Urothelium cell line (cell line): ENCODE results near the gene NPTX1.

Experiments
- DNase-seq: peaks from one replicate; pipeline ENCODE4 v3.0.0; 2011; ENCODE audit warnings: low spot score, mixed read lengths
- FAIRE-seq: peaks from 2 replicates; lab custom pipeline; 2011; peaks lifted over from hg19 to GRCh38; lab: Jason Lieb, UNC

The NPTX1 gene

GRCh38 chr17:80479246-80479566 is 2.8 kb upstream of the NPTX1 start:
- no peak for FAIRE-seq
- DNase-seq = no peak

- DNase-seq = no peak
- FAIRE-seq = no peak
These were observed 2.3 kb upstream of the NPTX1 start for GRCh38 chr17:80478487-80479245.

GRCh38 chr17:80477647-80478478 is 1.5 kb upstream of the NPTX1 start:
- DNase-seq = no peak
- no peak for FAIRE-seq

GRCh38 chr17:80476877-80477646 is 655 bp upstream of the NPTX1 start:
- FAIRE-seq (no peak), DNase-seq (no peak)

GRCh38 chr17:80474961-80475909 is 1.2 kb downstream of the NPTX1 start:
- DNase-seq (no peak), FAIRE-seq (peak; percentile 9)

GRCh38 chr17:80474231-80474960 is 2.0 kb downstream of the NPTX1 start:
- FAIRE-seq (peak; percentile 77), DNase-seq (peak; percentile 91)

- DNase-seq (no peak), FAIRE-seq (peak; percentile 86)
These were observed 2.7 kb downstream of the NPTX1 start for GRCh38 chr17:80473701-80474100.

GRCh38 chr17:80472996-80473395 is 3.4 kb downstream of the NPTX1 start:
- DNase-seq = no peak
- no peak for FAIRE-seq

- FAIRE-seq (no peak), DNase-seq (no peak)
These were observed 4.5 kb downstream of the NPTX1 start for GRCh38 chr17:80471922-80472321.

- no peak for FAIRE-seq
- DNase-seq = no peak
These were observed 5.8 kb downstream of the NPTX1 start for GRCh38 chr17:80470603-80471002.

GRCh38 chr17:80469667-80470066 is 6.7 kb downstream of the NPTX1 start:
- no peak for DNase-seq
- no peak for FAIRE-seq

GRCh38 chr17:80468781-80469493 is 7.5 kb downstream of the NPTX1 start:
- DNase-seq = no peak
- peak; percentile 74 for FAIRE-seq

- FAIRE-seq = peak; percentile 95
- peak; percentile 55 for DNase-seq
These were observed 8.2 kb downstream of the NPTX1 start for GRCh38 chr17:80468242-80468641.

GRCh38 chr17:80466188-80466705 is 10.2 kb downstream of the NPTX1 start:
- FAIRE-seq = no peak
- no peak for DNase-seq

- DNase-seq (no peak), FAIRE-seq (no peak)
These were observed 11.0 kb downstream of the NPTX1 start for GRCh38 chr17:80465327-80465974.

- DNase-seq = no peak
These were observed 11.9 kb downstream of the NPTX1 start for GRCh38 chr17:80464486-80464885.

GRCh38 chr17:80463784-80464400 is 12.5 kb downstream of the NPTX1 start:
- FAIRE-seq (no peak), DNase-seq (no peak)

More at GRCh38 chr17:80464486-80464885, 11.9 kb downstream of the NPTX1 start:
- no peak for FAIRE-seq
